H1 (cell line): ENCODE measurements around the gene GPR35. TPM values are rescaled to one million over a fixed set of nuclear protein-coding genes. Genes with fewer than 3 reads are reported as not detected.

ENCODE experiments used
- CTCF ChIA-PET: fragments of 300-600 bp; sonication (Branson Sonifier 250); formaldehyde crosslinking; loops from one replicate; lab custom pipeline; 2021; ENCODE audit not compliant: partially characterized antibody; lab: Charles Lee
- POLR2A ChIA-PET: fragments of 300-600 bp; sonication (Branson Sonifier 250); formaldehyde crosslinking; loops from one replicate; lab custom pipeline; 2021; ENCODE audit warnings: inconsistent platforms; ENCODE audit not compliant: partially characterized antibody; lab: Charles Lee
- DNase-seq, 2 experiments: peaks; one replicate each; pipeline versions ENCODE4 v3.0.0 to v3.0.0-alpha.2; 2010 to 2022; ENCODE audit warnings: low spot score in 2 of 2, low read depth in 1 of 2, mixed read lengths in 1 of 2
- FAIRE-seq: peaks from 2 replicates; lab custom pipeline; 2011; peaks lifted over from hg19 to GRCh38; lab: Jason Lieb, UNC
- H2AFZ ChIP-seq: 2 replicates; pipeline ENCODE4 v1.8.1; 2012; ENCODE audit warnings: low read length, inconsistent platforms
- H2AK5ac ChIP-seq: 2 replicates; pipeline ENCODE4 v1.6.1; 2013; ENCODE audit warnings: low read depth, low read length
- H2BK120ac ChIP-seq: replicated peaks from 2 replicates; pipeline ENCODE3; 2013; ENCODE audit warnings: low read depth, low read length, inconsistent platforms
- H2BK12ac ChIP-seq: 2 replicates; pipeline ENCODE4 v1.6.1; 2013; ENCODE audit warnings: low read depth, low read length
- H2BK15ac ChIP-seq: 2 replicates; pipeline ENCODE4 v1.6.1; 2013; ENCODE audit warnings: low read length
- H2BK20ac ChIP-seq: 2 replicates; pipeline ENCODE4 v1.6.1; 2013; ENCODE audit warnings: low read length
- H2BK5ac ChIP-seq: 2 replicates; pipeline ENCODE4 v1.6.1; 2013; ENCODE audit warnings: low read depth, low read length
- H3K14ac ChIP-seq: 2 replicates; pipeline ENCODE4 v1.6.1; 2013; ENCODE audit warnings: inconsistent platforms; ENCODE audit not compliant: insufficient read length
- H3K18ac ChIP-seq: 2 replicates; pipeline ENCODE4 v1.6.1; 2013; ENCODE audit warnings: low read length; ENCODE audit errors: extremely low read depth
- H3K23ac ChIP-seq: 2 replicates; pipeline ENCODE4 v1.6.1; 2013; ENCODE audit warnings: inconsistent platforms; ENCODE audit not compliant: insufficient read length
- H3K23me2 ChIP-seq: 2 replicates; pipeline ENCODE4 v1.6.1; 2013; ENCODE audit warnings: low read depth, low read length
- H3K27ac ChIP-seq: 2 replicates; pipeline ENCODE4 v1.6.1; 2011; ENCODE audit warnings: low read depth, low read length, inconsistent platforms
- H3K27me3 ChIP-seq, 4 experiments: replicated peaks in 1 of 4; 1 replicate in 1 of 4; 2 replicates in 3 of 4; pipeline versions ENCODE4 v1.6.1 to v1.8.1; 2011 to 2013; ENCODE audit warnings: low read length in 3 of 4, mild to moderate bottlenecking in 3 of 4, inconsistent platforms in 2 of 4, mixed read lengths in 2 of 4, moderate library complexity in 1 of 4; ENCODE audit not compliant: control insufficient read depth in 3 of 4, insufficient read depth in 3 of 4; ENCODE audit errors: extremely low read depth in 1 of 4
- H3K36me3 ChIP-seq, 4 experiments: 2 replicates each; pipeline versions ENCODE4 v1.6.1 to v1.8.1; 2011 to 2013; ENCODE audit warnings: mild to moderate bottlenecking in 4 of 4, low read length in 3 of 4, moderate library complexity in 2 of 4, control low read depth in 1 of 4, inconsistent platforms in 1 of 4; ENCODE audit not compliant: insufficient read depth in 4 of 4, control insufficient read depth in 2 of 4
- H3K4ac ChIP-seq: replicated peaks from 2 replicates; pipeline ENCODE3; 2013; ENCODE audit warnings: low read length, low read depth, mixed read lengths, inconsistent platforms; ENCODE audit not compliant: insufficient read length
- H3K4me1 ChIP-seq, 4 experiments: replicated peaks in 1 of 4; 1 replicate in 1 of 4; 2 replicates in 3 of 4; pipeline versions ENCODE4 v1.6.1 to v1.8.1; 2011 to 2013; ENCODE audit warnings: low read length in 3 of 4, inconsistent platforms in 2 of 4, mixed read lengths in 1 of 4; ENCODE audit not compliant: insufficient read depth in 4 of 4, control insufficient read depth in 3 of 4
- H3K4me2 ChIP-seq, 2 experiments: 2 replicates each; pipeline versions ENCODE4 v1.6.1 to v1.8.1; 2011 to 2013; ENCODE audit warnings: low read depth in 2 of 2, low read length in 2 of 2, control low read depth in 1 of 2, inconsistent platforms in 1 of 2, mild to moderate bottlenecking in 1 of 2; ENCODE audit not compliant: insufficient read depth in 1 of 2
- H3K4me3 ChIP-seq, 4 experiments: fragments of 200-600, 300-600 bp in 1 of 4; sonication (generic), shearing (Covaris generic), sonication (Bioruptor Twin) in 1 of 4; 2 replicates each; pipeline versions ENCODE4 v1.5.1 to v1.8.1; 2011 to 2016; ENCODE audit warnings: low read length in 4 of 4, low read depth in 3 of 4, control low read depth in 2 of 4, inconsistent platforms in 2 of 4, mild to moderate bottlenecking in 2 of 4, mixed read lengths in 1 of 4, moderate library complexity in 1 of 4; ENCODE audit not compliant: insufficient read depth in 2 of 4; ENCODE audit errors: extremely low read depth in 1 of 4
- H3K56ac ChIP-seq: replicated peaks from 2 replicates; pipeline ENCODE3; 2013; ENCODE audit warnings: low read depth, mild to moderate bottlenecking, mixed read lengths, low read length, inconsistent platforms; ENCODE audit not compliant: insufficient read length
- H3K79me1 ChIP-seq: 2 replicates; pipeline ENCODE4 v1.6.1; 2013; ENCODE audit warnings: low read depth, low read length, control low read depth
- H3K79me2 ChIP-seq, 2 experiments: 2 replicates each; pipeline versions ENCODE4 v1.6.1 to v1.8.1; 2012 to 2013; ENCODE audit warnings: low read length in 2 of 2, mild to moderate bottlenecking in 2 of 2, inconsistent platforms in 1 of 2; ENCODE audit not compliant: insufficient read depth in 2 of 2, control insufficient read depth in 1 of 2
- H3K9ac ChIP-seq, 4 experiments: replicated peaks in 1 of 4; 1 replicate in 1 of 4; 2 replicates in 3 of 4; pipeline versions ENCODE4 v1.6.1 to v1.8.1; 2011 to 2013; ENCODE audit warnings: low read depth in 3 of 4, low read length in 3 of 4, control low read depth in 2 of 4, mild to moderate bottlenecking in 2 of 4, moderate library complexity in 2 of 4, inconsistent platforms in 1 of 4; ENCODE audit errors: extremely low read depth in 1 of 4
- H3K9me3 ChIP-seq, 2 experiments: 2 replicates each; pipeline versions ENCODE4 v1.6.1 to v1.8.1; 2012 to 2013; ENCODE audit warnings: mild to moderate bottlenecking in 2 of 2, moderate library complexity in 2 of 2, control low read depth in 1 of 2, inconsistent platforms in 1 of 2, low read depth in 1 of 2, low read length in 1 of 2, mixed read lengths in 1 of 2; ENCODE audit not compliant: insufficient read depth in 2 of 2
- H4K20me1 ChIP-seq, 2 experiments: replicated peaks in 1 of 2; 2 replicates each; pipeline versions ENCODE3 to v1.8.1; 2011 to 2013; ENCODE audit warnings: inconsistent platforms in 2 of 2, low read length in 2 of 2, mild to moderate bottlenecking in 1 of 2; ENCODE audit not compliant: insufficient read depth in 2 of 2, control insufficient read depth in 1 of 2
- H4K5ac ChIP-seq: 2 replicates; pipeline ENCODE4 v1.6.1; 2013; ENCODE audit warnings: low read length, low read depth, mixed read lengths, inconsistent platforms; ENCODE audit not compliant: insufficient read length
- H4K8ac ChIP-seq: 2 replicates; pipeline ENCODE4 v1.8.0; 2013; ENCODE audit warnings: mild to moderate bottlenecking, moderate library complexity, low read length, inconsistent platforms; ENCODE audit not compliant: insufficient read depth; ENCODE audit errors: extremely low read depth
- H4K91ac ChIP-seq: replicated peaks from 2 replicates; pipeline ENCODE3; 2013; ENCODE audit warnings: low read length, mixed read lengths, inconsistent platforms; ENCODE audit not compliant: insufficient read length
- CTCF ChIP-seq, 3 experiments: IDR thresholded peaks; 1 replicate in 2 of 3; 2 replicates in 1 of 3; pipeline versions ENCODE4 v1.5.1 to v1.6.1; 2011; ENCODE audit warnings: low read length in 3 of 3, mild to moderate bottlenecking in 3 of 3, inconsistent platforms in 2 of 3, low read depth in 1 of 3, moderate library complexity in 1 of 3; ENCODE audit not compliant: insufficient read depth in 1 of 3; ENCODE audit errors: control extremely low read depth in 1 of 3
- GABPA ChIP-seq: IDR thresholded peaks from 2 replicates; pipeline ENCODE4 v1.6.1; 2011; ENCODE audit warnings: mild to moderate bottlenecking, low read length, moderate library complexity, borderline replicate concordance; ENCODE audit not compliant: insufficient read depth
- WGBS, 2 experiments: shearing (Covaris generic) in 1 of 2; methylation state at CpG; one replicate each; pipeline versions ENCODE4 v1.1.6 to v1.1.7; 2013 to 2015; ENCODE audit warnings: low lambda C conversion rate in 2 of 2, mixed read lengths in 2 of 2, inconsistent platforms in 1 of 2, low coverage in 1 of 2, missing lambda C conversion rate in 1 of 2; ENCODE audit not compliant: insufficient replicate concordance in 2 of 2, insufficient coverage in 1 of 2, insufficient read length in 1 of 2; ENCODE audit errors: extremely low coverage in 1 of 2, missing lambda C conversion rate in 1 of 2; 5-methylcytosine and 5-hydroxymethylcytosine counted together
- polyA plus RNA-seq, 7 experiments: library from polyadenylated mRNA; depleted of rRNA in 3 of 7; stranded (reverse) in 5 of 7; unstranded in 2 of 7; fragments of >200 nt in 5 of 7; fragments of 200-250 nt in 2 of 7; gene quantifications; 1 replicate in 5 of 7; 2 replicates in 1 of 7; 4 replicates in 1 of 7; pipeline versions ENCODE4 v1.2.1 to v1.2.3, GENCODE V29; 2011 to 2013; ENCODE audit warnings: missing spikeins in 2 of 7, mixed read lengths in 2 of 7
- total RNA-seq: library from RNA; stranded (reverse); fragmentation: NEBNext Ultra II Directional; extraction: Animal tissue kit (Norgen Biotek cat#: 25700); gene quantifications from 2 replicates; pipeline ENCODE4 v1.2.1, GENCODE V29; 2021

The GPR35 gene
- total and polyA plus RNA-seq, 2 of the 8 experiments (the other 6 are each of a cell fraction or from before 2014, with no cell fraction given) = 0.47 TPM; not detected in 1

GRCh38 chr2:240644859-240645301, 19.6 kb downstream of the GPR35 start:
- Histone ChIP-seq H3K18ac (no peak overlapping the region), H2BK20ac (no peak overlapping the region), H2BK15ac (no peak overlapping the region), H2AFZ (no peak overlapping the region), H4K5ac (no peak overlapping the region), H3K4me2 (no peak overlapping the region), H2AK5ac (no peak overlapping the region), H4K8ac (no peak overlapping the region), H3K79me1 (no peaks in the 10 kb centered on the region), H4K20me1 (no peaks in the 10 kb centered on the region), H3K27me3 (peaks cover 0 to 4% (median 2%) of the 10 kb centered on the region in 4 experiments; a peak in 2 of 7 replicates), H3K27ac (no peak overlapping the region), H3K4me1 (peaks cover 0 to 10% (median 6%) of the 10 kb centered on the region in 4 experiments; a peak in 5 of 7 replicates), H4K91ac (no peak overlapping the region), H3K79me2 (no peaks in the 10 kb centered on the region), H3K4ac (no peak overlapping the region), H3K14ac (no peak overlapping the region), H3K23me2 (no peaks in the 10 kb centered on the region), H3K36me3 (no peaks in the 10 kb centered on the region), H3K56ac (no peak overlapping the region), H3K9me3 (no peaks in the 10 kb centered on the region), H3K9ac (no peak overlapping the region), H2BK5ac (no peak overlapping the region), H3K23ac (no peak overlapping the region), H3K4me3 (no peak overlapping the region), H2BK12ac (no peak overlapping the region), H2BK120ac (no peak overlapping the region)
- 84% methylated on average over 7 of the region's 8 CpGs; no CpG with 5 or more reads in 1 of the 2 experiments for WGBS, 2 experiments
- DNase-seq = peak in 1 of 2 experiments; percentile 32
- no peak for FAIRE-seq
- ChIA-PET CTCF (interaction anchor here (0.9 kb wide), 1 partner anchor 178 kb away, joined by 4 read pairs; no protein-coding TSS in a partner anchor), POLR2A (no interaction called here)
- peak in 1 of 3 experiments; percentile 8; a peak in 1 of 4 replicates for TF ChIP-seq CTCF (IDR thresholded peaks at IDR 0.05; ENCODE audit: control extremely low read depth in 1 of 3, insufficient read depth in 1 of 3, low read depth in 1 of 3, low read length in 3 of 3)
- no peak for TF ChIP-seq GABPA
